HEK293 (cell line): Measurements from ENCODE around the gene ZSCAN16.

ENCODE experiments used
- TF ChIP-seq, protein P1 (sequence below): fragments of 450-650 bp; formaldehyde crosslinking; IDR thresholded peaks from 2 replicates; pipeline ENCODE4 v1.5.1; 2016; ENCODE audit warnings: missing biosample characterization, missing genetic modification characterization
- TF ChIP-seq, protein P2 (sequence below): fragments of 450-650 bp; formaldehyde crosslinking; IDR thresholded peaks from 2 replicates; pipeline ENCODE4 v1.5.1; 2016; ENCODE audit warnings: missing biosample characterization, missing genetic modification characterization

DNA sequence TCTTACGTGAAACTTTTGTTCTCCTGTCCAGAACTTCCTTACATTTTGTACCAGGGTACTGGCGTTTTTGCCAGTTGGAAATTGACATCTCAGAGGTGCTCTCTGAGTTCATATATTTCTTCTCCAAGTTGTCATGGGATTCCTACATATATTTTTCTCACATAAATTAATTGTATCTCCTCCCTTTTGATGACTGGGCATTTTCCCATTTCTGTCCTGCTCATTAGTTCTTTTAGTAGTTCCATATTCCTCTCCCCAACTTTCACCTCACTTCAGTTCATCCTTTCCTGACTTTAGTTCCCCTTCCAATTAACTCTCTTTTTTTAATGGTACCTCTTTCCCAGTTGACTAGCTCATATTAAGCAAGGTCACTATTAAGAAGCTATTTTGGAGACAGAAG is 28.1 kb downstream of the ZSCAN16 start:
- TF ChIP-seq, protein P1, sequence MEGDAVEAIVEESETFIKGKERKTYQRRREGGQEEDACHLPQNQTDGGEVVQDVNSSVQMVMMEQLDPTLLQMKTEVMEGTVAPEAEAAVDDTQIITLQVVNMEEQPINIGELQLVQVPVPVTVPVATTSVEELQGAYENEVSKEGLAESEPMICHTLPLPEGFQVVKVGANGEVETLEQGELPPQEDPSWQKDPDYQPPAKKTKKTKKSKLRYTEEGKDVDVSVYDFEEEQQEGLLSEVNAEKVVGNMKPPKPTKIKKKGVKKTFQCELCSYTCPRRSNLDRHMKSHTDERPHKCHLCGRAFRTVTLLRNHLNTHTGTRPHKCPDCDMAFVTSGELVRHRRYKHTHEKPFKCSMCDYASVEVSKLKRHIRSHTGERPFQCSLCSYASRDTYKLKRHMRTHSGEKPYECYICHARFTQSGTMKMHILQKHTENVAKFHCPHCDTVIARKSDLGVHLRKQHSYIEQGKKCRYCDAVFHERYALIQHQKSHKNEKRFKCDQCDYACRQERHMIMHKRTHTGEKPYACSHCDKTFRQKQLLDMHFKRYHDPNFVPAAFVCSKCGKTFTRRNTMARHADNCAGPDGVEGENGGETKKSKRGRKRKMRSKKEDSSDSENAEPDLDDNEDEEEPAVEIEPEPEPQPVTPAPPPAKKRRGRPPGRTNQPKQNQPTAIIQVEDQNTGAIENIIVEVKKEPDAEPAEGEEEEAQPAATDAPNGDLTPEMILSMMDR (tag by site-specific recombination), result no peak
- TF ChIP-seq, protein P2, sequence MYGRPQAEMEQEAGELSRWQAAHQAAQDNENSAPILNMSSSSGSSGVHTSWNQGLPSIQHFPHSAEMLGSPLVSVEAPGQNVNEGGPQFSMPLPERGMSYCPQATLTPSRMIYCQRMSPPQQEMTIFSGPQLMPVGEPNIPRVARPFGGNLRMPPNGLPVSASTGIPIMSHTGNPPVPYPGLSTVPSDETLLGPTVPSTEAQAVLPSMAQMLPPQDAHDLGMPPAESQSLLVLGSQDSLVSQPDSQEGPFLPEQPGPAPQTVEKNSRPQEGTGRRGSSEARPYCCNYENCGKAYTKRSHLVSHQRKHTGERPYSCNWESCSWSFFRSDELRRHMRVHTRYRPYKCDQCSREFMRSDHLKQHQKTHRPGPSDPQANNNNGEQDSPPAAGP, result no peak
